Neural progenitor cell (in vitro differentiated cells): Measurements from ENCODE around the gene PPIL6. TPM values are rescaled to one million over a fixed set of nuclear protein-coding genes. Genes with fewer than 3 reads are reported as not detected.

Experiments used
- DNase-seq: peaks from one replicate; pipeline ENCODE4 v3.0.0-alpha.2; 2016; ENCODE audit warnings: low spot score
- H2AFZ ChIP-seq: fragments of 200-600 bp; sonication (generic); replicated peaks from 2 replicates; pipeline ENCODE4 v1.6.1; 2016; ENCODE audit warnings: antibody characterized with exemption
- H3F3A ChIP-seq: fragments of 200-600 bp; sonication (generic); 2 replicates; pipeline ENCODE4 v1.6.1; 2016; ENCODE audit warnings: antibody characterized with exemption, low read depth
- H3K27ac ChIP-seq: fragments of 200-600 bp; sonication (generic); 2 replicates; pipeline ENCODE4 v1.5.1; 2016; ENCODE audit warnings: mild to moderate bottlenecking
- H3K27me3 ChIP-seq: fragments of 200-600 bp; sonication (generic); 2 replicates; pipeline ENCODE4 v1.6.1; 2016; ENCODE audit warnings: mild to moderate bottlenecking, moderate library complexity
- H3K36me3 ChIP-seq: fragments of 200-600 bp; sonication (generic); 2 replicates; pipeline ENCODE4 v1.5.1; 2016
- H3K4me1 ChIP-seq: fragments of 200-600 bp; sonication (generic); 2 replicates; pipeline ENCODE4 v1.6.1; 2016; ENCODE audit warnings: mixed run types
- H3K4me2 ChIP-seq: fragments of 200-600 bp; sonication (generic); 2 replicates; pipeline ENCODE4 v1.6.1; 2016
- H3K4me3 ChIP-seq: fragments of 200-600 bp; sonication (generic); 2 replicates; pipeline ENCODE4 v1.5.1; 2016
- H3K79me2 ChIP-seq: fragments of 200-600 bp; sonication (generic); 2 replicates; pipeline ENCODE4 v1.6.1; 2016; ENCODE audit warnings: low read depth
- H3K9ac ChIP-seq: fragments of 200-600 bp; sonication (generic); 2 replicates; pipeline ENCODE4 v1.6.1; 2016
- H3K9me3 ChIP-seq: fragments of 200-600 bp; sonication (generic); 2 replicates; pipeline ENCODE4 v1.5.1; 2016; ENCODE audit warnings: low read depth
- H4K20me1 ChIP-seq: fragments of 200-600 bp; sonication (generic); 2 replicates; pipeline ENCODE4 v1.6.1; 2016; ENCODE audit warnings: low read depth
- H3K27ac Mint-ChIP-seq: 3 replicates; pipeline ENCODE4 v1.8.0; 2021; ENCODE audit warnings: mixed read lengths
- H3K27me3 Mint-ChIP-seq: 2 replicates; pipeline ENCODE4 v1.8.0; 2022; ENCODE audit warnings: low read depth, mild to moderate bottlenecking, inconsistent platforms, moderate library complexity, mixed read lengths; ENCODE audit not compliant: insufficient read depth
- H3K36me3 Mint-ChIP-seq: 3 replicates; pipeline ENCODE4 v1.8.0; 2021; ENCODE audit warnings: mixed read lengths
- H3K4me1 Mint-ChIP-seq: 3 replicates; pipeline ENCODE4 v1.8.0; 2021; ENCODE audit warnings: mixed read lengths
- H3K4me3 Mint-ChIP-seq: 3 replicates; pipeline ENCODE4 v1.8.0; 2021; ENCODE audit warnings: mild to moderate bottlenecking, moderate library complexity, mixed read lengths
- H3K9me3 Mint-ChIP-seq: 3 replicates; pipeline ENCODE4 v1.8.0; 2020; ENCODE audit warnings: mixed read lengths
- EZH2 ChIP-seq: fragments of 200-600 bp; sonication (generic); IDR thresholded peaks from 2 replicates; pipeline ENCODE4 v1.6.1; 2017; ENCODE audit warnings: antibody characterized with exemption, mild to moderate bottlenecking, moderate library complexity
- EZH2phosphoT487 ChIP-seq: fragments of 200-600 bp; sonication (generic); IDR thresholded peaks from 2 replicates; pipeline ENCODE4 v1.6.1; 2017; ENCODE audit warnings: antibody characterized with exemption
- total RNA-seq: library from RNA; depleted of rRNA; stranded (reverse); fragments of >200 nt; gene quantifications from 2 replicates; pipeline ENCODE4 v1.2.3, GENCODE V29; 2015; ENCODE audit warnings: low replicate concordance
- TF ChIP-seq, protein P1 (sequence below): fragments of 200-600 bp; sonication (generic); IDR thresholded peaks from 2 replicates; pipeline ENCODE4 v1.5.1; 2017; ENCODE audit warnings: antibody characterized with exemption, mild to moderate bottlenecking

The PPIL6 gene
- total RNA-seq, 1 donor from 2014 or later = 7.9 TPM

DNA sequence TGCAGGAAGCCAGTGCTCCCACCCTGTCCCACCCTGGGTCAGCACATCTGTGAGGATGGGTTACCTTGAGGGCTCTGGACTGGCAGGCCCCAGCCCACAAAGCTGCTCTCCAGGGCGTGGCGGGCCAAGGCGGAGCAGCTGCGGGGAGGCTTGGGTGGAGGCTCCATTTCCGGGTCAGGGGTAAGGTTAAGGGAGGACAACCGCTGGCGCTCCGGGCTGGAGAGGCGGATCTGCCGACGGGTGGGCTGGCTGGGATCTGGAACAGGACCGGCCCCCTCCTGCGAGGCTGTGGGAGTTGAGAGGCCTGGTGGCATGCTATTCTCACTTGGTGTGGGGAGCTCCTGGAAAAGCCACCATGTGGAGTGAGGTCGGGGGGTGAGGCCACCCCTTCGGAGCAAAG is 5.6 kb upstream of the PPIL6 start:
- Histone ChIP-seq H3K27me3 (no peaks in the 10 kb centered on the region), H3K4me3 (no peak overlapping the region), H3K9me3 (no peaks in the 10 kb centered on the region), H3K79me2 (no peaks in the 10 kb centered on the region), H3K36me3 (no peaks in the 10 kb centered on the region), H3F3A (peaks cover 5% of the 10 kb centered on the region), H3K9ac (no peak overlapping the region), H3K4me1 (peaks cover 7% of the 10 kb centered on the region), H3K4me2 (no peak overlapping the region), H2AFZ (no peak overlapping the region), H3K27ac (no peak overlapping the region), H4K20me1 (peaks cover 4% of the 10 kb centered on the region)
- Mint-ChIP-seq H3K4me1 (peaks cover 15% of the 10 kb centered on the region), H3K9me3 (no peaks in the 10 kb centered on the region), H3K27me3 (peaks cover 10% of the 10 kb centered on the region), H3K36me3 (peaks cover 17% of the 10 kb centered on the region), H3K27ac (no peak overlapping the region), H3K4me3 (no peak overlapping the region)
- no peak for DNase-seq
- no peak for TF ChIP-seq EZH2
- TF ChIP-seq, protein P1, sequence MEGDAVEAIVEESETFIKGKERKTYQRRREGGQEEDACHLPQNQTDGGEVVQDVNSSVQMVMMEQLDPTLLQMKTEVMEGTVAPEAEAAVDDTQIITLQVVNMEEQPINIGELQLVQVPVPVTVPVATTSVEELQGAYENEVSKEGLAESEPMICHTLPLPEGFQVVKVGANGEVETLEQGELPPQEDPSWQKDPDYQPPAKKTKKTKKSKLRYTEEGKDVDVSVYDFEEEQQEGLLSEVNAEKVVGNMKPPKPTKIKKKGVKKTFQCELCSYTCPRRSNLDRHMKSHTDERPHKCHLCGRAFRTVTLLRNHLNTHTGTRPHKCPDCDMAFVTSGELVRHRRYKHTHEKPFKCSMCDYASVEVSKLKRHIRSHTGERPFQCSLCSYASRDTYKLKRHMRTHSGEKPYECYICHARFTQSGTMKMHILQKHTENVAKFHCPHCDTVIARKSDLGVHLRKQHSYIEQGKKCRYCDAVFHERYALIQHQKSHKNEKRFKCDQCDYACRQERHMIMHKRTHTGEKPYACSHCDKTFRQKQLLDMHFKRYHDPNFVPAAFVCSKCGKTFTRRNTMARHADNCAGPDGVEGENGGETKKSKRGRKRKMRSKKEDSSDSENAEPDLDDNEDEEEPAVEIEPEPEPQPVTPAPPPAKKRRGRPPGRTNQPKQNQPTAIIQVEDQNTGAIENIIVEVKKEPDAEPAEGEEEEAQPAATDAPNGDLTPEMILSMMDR = no peak

DNA sequence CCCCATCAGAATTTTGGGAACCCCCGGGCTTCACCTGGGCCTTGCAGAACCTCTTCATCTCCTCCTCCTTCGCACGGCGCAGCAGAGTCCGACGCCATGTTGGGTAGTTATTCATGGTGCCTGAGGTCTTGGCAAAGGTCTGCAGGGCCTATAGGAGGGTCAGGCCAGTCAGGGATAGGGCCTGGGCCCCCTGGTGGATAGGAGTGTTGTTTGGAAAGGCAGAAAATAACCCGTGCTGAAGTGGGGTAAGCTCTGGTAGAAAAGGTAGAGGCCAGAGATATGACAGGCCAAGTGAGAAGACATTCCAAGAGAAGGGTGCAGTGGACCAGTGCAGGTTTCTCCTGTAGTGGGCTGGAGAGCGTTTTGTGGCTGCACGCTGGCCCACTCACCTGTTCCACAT is 5.0 kb upstream of the PPIL6 start:
- Histone ChIP-seq H4K20me1 (peaks cover 4% of the 10 kb centered on the region), H3K4me3 (no peak overlapping the region), H3K36me3 (no peaks in the 10 kb centered on the region), H3K27ac (no peak overlapping the region), H3K4me2 (no peak overlapping the region), H3K9ac (no peak overlapping the region), H3K27me3 (no peaks in the 10 kb centered on the region), H3F3A (peaks cover 10% of the 10 kb centered on the region), H3K4me1 (peaks cover 7% of the 10 kb centered on the region), H3K9me3 (no peaks in the 10 kb centered on the region), H3K79me2 (no peaks in the 10 kb centered on the region), H2AFZ (no peak overlapping the region)
- H3K9me3 Mint-ChIP-seq = no peaks in the 10 kb centered on the region
- peak overlapping the region; percentile 8 for H3K4me3 Mint-ChIP-seq
- no peak overlapping the region for H3K27ac Mint-ChIP-seq
- no peak for DNase-seq
- H3K27me3 Mint-ChIP-seq = peaks cover 11% of the 10 kb centered on the region
- peaks cover 15% of the 10 kb centered on the region for H3K4me1 Mint-ChIP-seq
- TF ChIP-seq, protein P1 = peak; percentile 12
- no peak for TF ChIP-seq EZH2
- H3K36me3 Mint-ChIP-seq = peaks cover 17% of the 10 kb centered on the region

DNA sequence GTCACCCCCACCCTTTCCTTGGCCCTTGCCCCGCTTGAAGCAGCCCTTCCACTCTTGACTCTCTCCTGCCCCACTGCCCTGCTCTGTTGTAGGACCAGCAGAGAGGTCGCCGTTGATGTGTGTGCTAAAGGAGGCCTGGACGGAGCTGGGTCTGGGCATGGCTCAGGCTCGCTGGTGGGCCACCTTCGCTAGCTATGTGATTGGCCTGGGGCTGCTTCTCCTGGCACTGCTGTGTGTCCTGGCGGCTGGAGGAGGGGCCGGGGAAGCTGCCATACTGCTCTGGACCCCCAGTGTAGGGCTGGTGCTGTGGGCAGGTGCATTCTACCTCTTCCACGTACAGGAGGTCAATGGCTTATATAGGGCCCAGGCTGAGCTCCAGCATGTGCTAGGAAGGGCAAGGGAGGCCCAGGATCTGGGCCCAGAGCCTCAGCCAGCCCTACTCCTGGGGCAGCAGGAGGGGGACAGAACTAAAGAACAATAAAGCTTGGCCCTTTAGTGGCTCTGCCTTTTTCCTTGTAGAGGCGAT is 3.1 kb upstream of the PPIL6 start:
- peaks cover 25% of the 10 kb centered on the region for H3K36me3 Mint-ChIP-seq
- H3K9me3 ChIP-seq = no peaks in the 10 kb centered on the region
- H4K20me1 ChIP-seq = no peaks in the 10 kb centered on the region
- peaks cover 18% of the 10 kb centered on the region for H3K4me1 Mint-ChIP-seq
- H3K9me3 Mint-ChIP-seq = no peaks in the 10 kb centered on the region
- DNase-seq = no peak
- peaks cover 11% of the 10 kb centered on the region for H3K27me3 ChIP-seq
- H3K4me3 Mint-ChIP-seq = no peak overlapping the region
- no peak overlapping the region for H3K9ac ChIP-seq
- no peak overlapping the region for H3K27ac ChIP-seq
- H3K79me2 ChIP-seq = no peaks in the 10 kb centered on the region
- TF ChIP-seq EZH2 (no peak), EZH2phosphoT487 (no peak)
- TF ChIP-seq, protein P1 = no peak
- H3K4me2 ChIP-seq = no peak overlapping the region
- H3K4me1 ChIP-seq = peaks cover 7% of the 10 kb centered on the region
- no peak overlapping the region for H3K4me3 ChIP-seq
- peaks cover 16% of the 10 kb centered on the region for H3F3A ChIP-seq
- peaks cover 11% of the 10 kb centered on the region for H3K27me3 Mint-ChIP-seq
- no peak overlapping the region for H2AFZ ChIP-seq
- H3K36me3 ChIP-seq = no peaks in the 10 kb centered on the region
- H3K27ac Mint-ChIP-seq = no peak overlapping the region
